ENCODE results near the gene KCNJ6. TPM values are rescaled to one million over a fixed set of nuclear protein-coding genes. Genes with fewer than 3 reads are reported as not detected.

The KCNJ6 gene
- total and polyA plus RNA-seq, 4 donors, result 0.01 TPM; not detected in 3

DNA sequence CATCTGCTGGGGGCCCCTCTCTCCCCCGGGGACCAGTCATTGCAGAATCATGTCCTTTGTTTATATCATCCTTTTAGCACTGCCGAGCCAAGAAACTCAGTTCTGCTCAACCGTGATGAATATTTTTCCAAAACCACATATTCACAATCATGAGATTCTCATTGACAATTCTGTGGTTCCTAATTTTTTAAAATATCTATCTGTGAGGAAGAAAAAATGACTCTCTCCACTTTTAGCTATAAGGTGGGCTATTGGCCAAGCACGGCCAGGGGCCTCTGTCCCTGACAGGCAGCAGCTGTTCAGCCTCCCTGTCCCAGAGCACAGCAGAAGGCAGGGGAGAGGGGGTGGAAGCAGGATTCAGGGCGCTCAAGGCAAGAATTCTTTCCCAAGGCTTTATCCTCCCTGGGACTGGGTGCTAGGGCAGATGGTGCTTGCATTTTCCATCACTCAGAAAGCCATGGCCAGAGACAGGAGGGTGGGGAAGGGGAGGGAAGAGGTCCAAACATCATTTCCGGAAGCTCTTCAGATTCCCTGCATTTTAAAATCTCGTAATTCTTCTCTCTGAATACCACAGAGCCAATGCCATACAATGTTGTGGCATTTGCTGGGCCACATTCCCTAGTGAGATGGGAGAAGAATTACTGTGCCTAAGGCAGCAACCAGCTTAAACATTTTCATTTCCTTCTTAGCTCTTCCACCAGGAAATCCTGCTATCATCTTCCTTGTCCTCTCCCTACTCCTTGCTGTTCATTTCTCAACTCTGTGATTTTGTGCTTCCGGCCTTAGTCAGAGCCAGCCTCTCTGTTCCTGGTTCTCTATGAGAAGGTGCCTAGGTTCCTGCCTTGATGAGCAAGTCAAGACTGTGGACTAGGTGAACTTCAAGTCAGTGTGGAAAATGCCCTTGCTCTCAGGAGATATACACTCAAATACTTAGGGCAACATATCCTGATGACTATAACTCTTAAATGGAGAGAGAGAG lies 60.3 kb downstream of the KCNJ6 start:
- WGBS, result 77% methylated on average over 8 of the region's 8 CpGs
- no peak overlapping the region for H3K4me3 ChIP-seq (ENCODE audit: low read depth in 1 of 3, low read length in 3 of 3)
- DNase-seq (ENCODE audit: low spot score), result no peak
- TF ChIP-seq NR2F2 (IDR thresholded peaks at IDR 0.05) (no peak), YY1 (IDR thresholded peaks at IDR 0.05) (no peak), FOXA1 (IDR thresholded peaks at IDR 0.05) (no peak), RXRA (IDR thresholded peaks at IDR 0.05) (no peak), FOXA2 (IDR thresholded peaks at IDR 0.05) (no peak), REST (IDR thresholded peaks at IDR 0.05) (no peak), RAD21 (IDR thresholded peaks at IDR 0.05) (no peak), EGR1 (IDR thresholded peaks at IDR 0.05; ENCODE audit: low read depth in 2 of 2) (no peak), SP1 (IDR thresholded peaks at IDR 0.05) (no peak)
- TF ChIP-seq, protein P1, sequence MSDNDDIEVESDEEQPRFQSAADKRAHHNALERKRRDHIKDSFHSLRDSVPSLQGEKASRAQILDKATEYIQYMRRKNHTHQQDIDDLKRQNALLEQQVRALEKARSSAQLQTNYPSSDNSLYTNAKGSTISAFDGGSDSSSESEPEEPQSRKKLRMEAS (IDR thresholded peaks at IDR 0.05), result no peak
- TF ChIP-seq, protein P2, sequence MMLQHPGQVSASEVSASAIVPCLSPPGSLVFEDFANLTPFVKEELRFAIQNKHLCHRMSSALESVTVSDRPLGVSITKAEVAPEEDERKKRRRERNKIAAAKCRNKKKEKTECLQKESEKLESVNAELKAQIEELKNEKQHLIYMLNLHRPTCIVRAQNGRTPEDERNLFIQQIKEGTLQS (IDR thresholded peaks at IDR 0.05), result no peak
- TF ChIP-seq, protein P3, sequence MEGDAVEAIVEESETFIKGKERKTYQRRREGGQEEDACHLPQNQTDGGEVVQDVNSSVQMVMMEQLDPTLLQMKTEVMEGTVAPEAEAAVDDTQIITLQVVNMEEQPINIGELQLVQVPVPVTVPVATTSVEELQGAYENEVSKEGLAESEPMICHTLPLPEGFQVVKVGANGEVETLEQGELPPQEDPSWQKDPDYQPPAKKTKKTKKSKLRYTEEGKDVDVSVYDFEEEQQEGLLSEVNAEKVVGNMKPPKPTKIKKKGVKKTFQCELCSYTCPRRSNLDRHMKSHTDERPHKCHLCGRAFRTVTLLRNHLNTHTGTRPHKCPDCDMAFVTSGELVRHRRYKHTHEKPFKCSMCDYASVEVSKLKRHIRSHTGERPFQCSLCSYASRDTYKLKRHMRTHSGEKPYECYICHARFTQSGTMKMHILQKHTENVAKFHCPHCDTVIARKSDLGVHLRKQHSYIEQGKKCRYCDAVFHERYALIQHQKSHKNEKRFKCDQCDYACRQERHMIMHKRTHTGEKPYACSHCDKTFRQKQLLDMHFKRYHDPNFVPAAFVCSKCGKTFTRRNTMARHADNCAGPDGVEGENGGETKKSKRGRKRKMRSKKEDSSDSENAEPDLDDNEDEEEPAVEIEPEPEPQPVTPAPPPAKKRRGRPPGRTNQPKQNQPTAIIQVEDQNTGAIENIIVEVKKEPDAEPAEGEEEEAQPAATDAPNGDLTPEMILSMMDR (IDR thresholded peaks at IDR 0.05; ENCODE audit: low read depth, low read length, missing input control), result no peak
- no peaks in the 10 kb centered on the region for H3K36me3 ChIP-seq (ENCODE audit: control insufficient read depth in 4 of 4, insufficient read depth in 3 of 4, low read depth in 1 of 4, low read length in 3 of 4)
- H3K27me3 ChIP-seq (ENCODE audit: control insufficient read depth in 4 of 4, insufficient read depth in 4 of 4, low read length in 3 of 4), result no peaks in the 10 kb centered on the region
- no peaks in the 10 kb centered on the region for H3K9me3 ChIP-seq (ENCODE audit: control insufficient read depth in 4 of 4, low read length in 3 of 4)
- H3K4me1 ChIP-seq (ENCODE audit: control insufficient read depth in 4 of 4, insufficient read depth in 4 of 4, low read length in 3 of 4), result no peaks in the 10 kb centered on the region
- H3K9ac ChIP-seq (ENCODE audit: low read depth in 1 of 2, low read length in 2 of 2), result no peak overlapping the region
- no peak overlapping the region for H3K27ac ChIP-seq (ENCODE audit: low read depth in 1 of 2, low read length in 2 of 2)

DNA sequence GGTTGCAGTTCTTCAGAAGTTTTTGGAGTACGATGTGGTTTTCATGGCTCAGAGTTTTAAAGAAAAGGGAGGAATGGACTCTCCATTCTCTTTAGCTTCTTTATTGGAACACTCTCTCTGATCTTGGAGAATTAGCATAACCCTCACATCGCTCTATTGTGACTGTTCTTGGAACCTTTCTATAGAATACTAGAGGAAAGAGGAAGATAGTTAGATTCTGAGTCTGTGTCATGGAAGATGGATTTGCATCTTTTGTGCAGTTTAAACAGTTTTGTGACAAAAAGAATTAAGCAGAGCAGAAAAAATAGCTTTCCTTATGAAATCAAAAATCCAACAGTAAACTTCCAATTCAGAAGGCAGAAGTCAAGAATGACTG lies 61.0 kb downstream of the KCNJ6 start:
- H3K9ac ChIP-seq (ENCODE audit: low read depth in 1 of 2, low read length in 2 of 2), result no peak overlapping the region
- no peaks in the 10 kb centered on the region for H3K27me3 ChIP-seq (ENCODE audit: control insufficient read depth in 4 of 4, insufficient read depth in 4 of 4, low read length in 3 of 4)
- H3K27ac ChIP-seq (ENCODE audit: low read depth in 1 of 2, low read length in 2 of 2), result no peak overlapping the region
- no peaks in the 10 kb centered on the region for H3K9me3 ChIP-seq (ENCODE audit: control insufficient read depth in 4 of 4, low read length in 3 of 4)
- 89% methylated on average over 2 of the region's 2 CpGs for WGBS
- TF ChIP-seq HNF4A (conservative IDR thresholded peaks at IDR 0.05), result no peak
- TF ChIP-seq, protein P4, sequence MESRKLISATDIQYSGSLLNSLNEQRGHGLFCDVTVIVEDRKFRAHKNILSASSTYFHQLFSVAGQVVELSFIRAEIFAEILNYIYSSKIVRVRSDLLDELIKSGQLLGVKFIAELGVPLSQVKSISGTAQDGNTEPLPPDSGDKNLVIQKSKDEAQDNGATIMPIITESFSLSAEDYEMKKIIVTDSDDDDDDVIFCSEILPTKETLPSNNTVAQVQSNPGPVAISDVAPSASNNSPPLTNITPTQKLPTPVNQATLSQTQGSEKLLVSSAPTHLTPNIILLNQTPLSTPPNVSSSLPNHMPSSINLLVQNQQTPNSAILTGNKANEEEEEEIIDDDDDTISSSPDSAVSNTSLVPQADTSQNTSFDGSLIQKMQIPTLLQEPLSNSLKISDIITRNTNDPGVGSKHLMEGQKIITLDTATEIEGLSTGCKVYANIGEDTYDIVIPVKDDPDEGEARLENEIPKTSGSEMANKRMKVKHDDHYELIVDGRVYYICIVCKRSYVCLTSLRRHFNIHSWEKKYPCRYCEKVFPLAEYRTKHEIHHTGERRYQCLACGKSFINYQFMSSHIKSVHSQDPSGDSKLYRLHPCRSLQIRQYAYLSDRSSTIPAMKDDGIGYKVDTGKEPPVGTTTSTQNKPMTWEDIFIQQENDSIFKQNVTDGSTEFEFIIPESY (IDR thresholded peaks at IDR 0.05), result no peak
- no peak for TF ChIP-seq HNF4G (IDR thresholded peaks at IDR 0.05)
- no peak for TF ChIP-seq TAF1 (conservative IDR thresholded peaks at IDR 0.05)
- TF ChIP-seq GABPA (IDR thresholded peaks at IDR 0.05 in 1 of 2, conservative IDR thresholded peaks at IDR 0.05 in 1 of 2), result no peak
- H3K4me3 ChIP-seq (ENCODE audit: low read depth in 1 of 3, low read length in 3 of 3), result no peak overlapping the region
- DNase-seq (ENCODE audit: low spot score), result no peak
- H3K36me3 ChIP-seq (ENCODE audit: control insufficient read depth in 4 of 4, insufficient read depth in 3 of 4, low read depth in 1 of 4, low read length in 3 of 4), result no peaks in the 10 kb centered on the region
- H3K4me1 ChIP-seq (ENCODE audit: control insufficient read depth in 4 of 4, insufficient read depth in 4 of 4, low read length in 3 of 4), result no peaks in the 10 kb centered on the region

Measured in liver (tissue), 9 donors.